K562 (cell line): ENCODE results near the gene JSRP1. TPM values are rescaled to one million over a fixed set of nuclear protein-coding genes. Genes with fewer than 3 reads are reported as not detected.
A peak's percentile ranks its signal among the peaks of the same experiment; 100 is the strongest.

Experiments
- ATAC-seq: fragments of 200-7000 bp; cut with Tn5 transposase; 3 replicates; pipeline ENCODE4 v1.9.1; 2020; ENCODE audit warnings: moderate library complexity
- BruUV-seq: library from RNA; stranded (reverse); fragments of 400-500 nt; replicated peaks from 2 replicates; lab custom pipeline; 2021; lab: Mats Ljungman, UMichigan
- CTCF ChIA-PET: fragments of 300-600 bp; formaldehyde crosslinking; extraction: SDS; loops from one replicate; lab custom pipeline; 2021; ENCODE audit warnings: low intra/inter-chr PET ratio; lab: Yijun Ruan, JAX
- POLR2A ChIA-PET: fragments of 300-600, 350-650 bp; sonication (Branson Sonifier 250); formaldehyde crosslinking; extraction: SDS; loops from one replicate; lab custom pipeline; 2021; ENCODE audit warnings: antibody characterized with exemption, inconsistent platforms; lab: Yijun Ruan, JAX
- DNase-seq, 4 experiments: peaks; one replicate each; pipeline versions ENCODE4 v3.0.0 to v3.0.0-alpha.2; 2011 to 2018; ENCODE audit warnings: low spot score in 3 of 4, mixed read lengths in 3 of 4; ENCODE audit errors: extremely low read depth in 1 of 4
- FAIRE-seq: peaks from 2 replicates; lab custom pipeline; 2011; peaks lifted over from hg19 to GRCh38; lab: Jason Lieb, UNC
- H2AFZ ChIP-seq: 2 replicates; pipeline ENCODE4 v1.6.0; 2011; ENCODE audit warnings: low read depth, low read length, control low read depth, inconsistent platforms
- H3K27ac ChIP-seq: fragments of 200-600 bp; 3 replicates; pipeline ENCODE4 v1.8.0; 2011; ENCODE audit warnings: low read depth, mild to moderate bottlenecking, control low read depth, inconsistent platforms, low read length, moderate library complexity, mixed read lengths; ENCODE audit errors: extremely low read depth
- H3K27me3 ChIP-seq, 2 experiments: fragments of 300-600 bp in 1 of 2; 2 replicates in 1 of 2; 3 replicates in 1 of 2; pipeline versions ENCODE4 v1.6.0 to v1.8.0; 2011; ENCODE audit warnings: inconsistent platforms in 2 of 2, low read length in 2 of 2, mild to moderate bottlenecking in 1 of 2, mixed read lengths in 1 of 2, moderate library complexity in 1 of 2; ENCODE audit not compliant: control insufficient read depth in 2 of 2, insufficient read depth in 2 of 2
- H3K36me3 ChIP-seq: fragments of 300-600 bp; 3 replicates; pipeline ENCODE4 v1.8.0; 2011; ENCODE audit warnings: mild to moderate bottlenecking, low read length, inconsistent platforms; ENCODE audit not compliant: control insufficient read depth, insufficient read depth
- H3K4me1 ChIP-seq, 2 experiments: fragments of 200-600 bp in 1 of 2; replicated peaks in 1 of 2; 2 replicates in 1 of 2; 3 replicates in 1 of 2; pipeline versions ENCODE4 v1.5.1 to v1.8.0; 2011; ENCODE audit warnings: inconsistent platforms in 2 of 2, low read length in 2 of 2, mild to moderate bottlenecking in 1 of 2, mixed read lengths in 1 of 2, moderate library complexity in 1 of 2; ENCODE audit not compliant: control insufficient read depth in 2 of 2, insufficient read depth in 2 of 2
- H3K4me2 ChIP-seq: 2 replicates; pipeline ENCODE4 v1.6.1; 2011; ENCODE audit warnings: low read length, control low read depth, inconsistent platforms, mixed read lengths; ENCODE audit not compliant: insufficient read depth
- H3K4me3 ChIP-seq: fragments of 200-600 bp; sonication (generic), shearing (Covaris generic); 2 replicates; pipeline ENCODE4 v1.5.1; 2016; ENCODE audit warnings: control low read depth, inconsistent platforms
- H3K79me2 ChIP-seq: fragments of 200-600 bp; 3 replicates; pipeline ENCODE4 v1.8.0; 2011; ENCODE audit warnings: low read length, inconsistent platforms; ENCODE audit not compliant: control insufficient read depth, insufficient read depth
- H3K9ac ChIP-seq, 2 experiments: 2 replicates each; pipeline versions ENCODE4 v1.6.0 to v1.6.1; 2011; ENCODE audit warnings: low read depth in 2 of 2, low read length in 2 of 2, control low read depth in 1 of 2, inconsistent platforms in 1 of 2, mild to moderate bottlenecking in 1 of 2, mixed read lengths in 1 of 2; ENCODE audit not compliant: insufficient read depth in 1 of 2
- H3K9me1 ChIP-seq: one replicate; pipeline ENCODE4 v1.6.0; 2011; ENCODE audit warnings: inconsistent platforms, mild to moderate bottlenecking, low read length, moderate library complexity; ENCODE audit not compliant: control insufficient read depth, insufficient read depth
- H3K9me3 ChIP-seq: replicated peaks from 2 replicates; pipeline ENCODE4 v1.5.1; 2011; ENCODE audit warnings: low read depth, low read length, inconsistent platforms; ENCODE audit not compliant: control insufficient read depth, insufficient read depth
- H4K20me1 ChIP-seq: replicated peaks from 2 replicates; pipeline ENCODE4 v1.6.1; 2011; ENCODE audit warnings: low read length, inconsistent platforms, mixed read lengths; ENCODE audit not compliant: control insufficient read depth, insufficient read depth
- BCOR ChIP-seq: fragments of 450-650 bp; IDR thresholded peaks from 2 replicates; pipeline ENCODE4 v1.6.1; 2016
- CBX1 ChIP-seq: sonication (generic); IDR thresholded peaks from 2 replicates; pipeline ENCODE4 v1.6.1; 2016; ENCODE audit warnings: antibody characterized with exemption, low read depth, mild to moderate bottlenecking
- CBX3 ChIP-seq, 2 experiments: IDR thresholded peaks; 1 replicate in 1 of 2; 2 replicates in 1 of 2; pipeline ENCODE4 v1.6.1; 2012; ENCODE audit warnings: inconsistent platforms in 2 of 2, low read length in 2 of 2, borderline replicate concordance in 1 of 2, control low read depth in 1 of 2
- CHD4 ChIP-seq: fragments of 200-600 bp; sonication (generic); IDR thresholded peaks from 3 replicates; pipeline ENCODE4 v1.6.1; 2012; ENCODE audit warnings: low read depth, mild to moderate bottlenecking, mixed read lengths, low read length, inconsistent platforms; ENCODE audit not compliant: insufficient read depth, insufficient replicate concordance, poor library complexity, severe bottlenecking
- KDM1A ChIP-seq, 2 experiments: fragments of 450-650 bp; IDR thresholded peaks; 2 replicates each; pipeline ENCODE4 v1.6.1; 2016; ENCODE audit warnings: mild to moderate bottlenecking in 2 of 2
- PTBP1 ChIP-seq: fragments of 200-400 bp; formaldehyde crosslinking; IDR thresholded peaks from 2 replicates; pipeline ENCODE4 v1.6.1; 2017; ENCODE audit warnings: low read depth, low read length
- RBM25 ChIP-seq: fragments of 200-400 bp; formaldehyde crosslinking; IDR thresholded peaks from 2 replicates; pipeline ENCODE4 v1.6.1; 2018; ENCODE audit warnings: low read length, low read depth, moderate library complexity; ENCODE audit not compliant: severe bottlenecking
- SETDB1 ChIP-seq: IDR thresholded peaks from one replicate; pipeline ENCODE4 v1.6.1; 2012; ENCODE audit warnings: low read length, control low read depth, inconsistent platforms
- SMARCA5 ChIP-seq: fragments of 450-650 bp; IDR thresholded peaks from 2 replicates; pipeline ENCODE4 v1.6.1; 2016
- ZBTB49 ChIP-seq: sonication (generic); formaldehyde crosslinking; IDR thresholded peaks from 2 replicates; pipeline ENCODE4 v1.8.0; 2022; ENCODE audit warnings: missing genetic modification reagents, mild to moderate bottlenecking, borderline replicate concordance
- ZFP36 ChIP-seq: fragments of 150-350 bp; IDR thresholded peaks from 2 replicates; pipeline ENCODE4 v1.6.1; 2018; ENCODE audit warnings: low read length, low read depth; ENCODE audit not compliant: partially characterized antibody
- ZNF551 ChIP-seq: fragments of 250-450 bp; sonication (Bioruptor Pico); IDR thresholded peaks from 2 replicates; pipeline ENCODE4 v1.5.0; 2021; ENCODE audit warnings: mild to moderate bottlenecking, moderate library complexity
- ZNF589 ChIP-seq: fragments of 200-800 bp; sonication (Bioruptor generic); IDR thresholded peaks from 2 replicates; pipeline ENCODE4 v1.6.1; 2016; ENCODE audit warnings: low read depth, missing genetic modification characterization, missing compliant biosample characterization
- WGBS: fragments of 100-300 bp; shearing (Covaris generic); methylation state at CpG from one replicate; pipeline ENCODE4 v1.1.6; 2016; ENCODE audit warnings: low coverage, mixed read lengths; ENCODE audit not compliant: insufficient coverage; ENCODE audit errors: missing lambda C conversion rate; 5-methylcytosine and 5-hydroxymethylcytosine counted together
- in situ Hi-C: fragments of 300-500 bp; cut with MboI; formaldehyde crosslinking; loops from 4 replicates; pipeline ENCODE4 v1.15.0; 2018; ENCODE audit warnings: inconsistent platforms, mixed read lengths
- intact Hi-C: fragments of 100-400 bp; cut with micrococcal nuclease; formaldehyde crosslinking; loops from 2 replicates; pipeline ENCODE4 v1.14.2; 2022
- polyA plus RNA-seq, 8 experiments: library from polyadenylated mRNA; depleted of rRNA in 4 of 8; stranded (reverse) in 5 of 8; unstranded in 3 of 8; fragments of >200 nt; fragmentation: Nextera tagmentation in 2 of 8; fragmentation: Illumina TruSeq in 1 of 8; extraction: Ambion mirVana in 2 of 8; extraction: Trizol in 1 of 8; gene quantifications; 2 replicates each; pipeline versions ENCODE4 v1.2.1 to v1.2.3, GENCODE V29; 2011 to 2014; ENCODE audit warnings: inconsistent platforms in 1 of 8, missing spikeins in 1 of 8
- total RNA-seq, 7 experiments: library from RNA; depleted of rRNA in 6 of 7; stranded (reverse); fragments of >200 nt in 6 of 7; fragmentation: Illumina TruSeq in 2 of 7; extraction: Trizol in 2 of 7; gene quantifications; 2 replicates each; pipeline versions ENCODE4 v1.2.1 to v1.2.3, GENCODE V29; 2011 to 2021; ENCODE audit warnings: low replicate concordance in 1 of 7
- TF ChIP-seq, protein P1 (sequence below), 2 experiments: fragments of 450-650 bp; conservative IDR thresholded peaks; 2 replicates each; pipeline ENCODE4 v1.6.1; 2017; ENCODE audit warnings: mild to moderate bottlenecking in 2 of 2, moderate library complexity in 2 of 2
- TF ChIP-seq, protein P2 (sequence below), 3 experiments: fragments of 200-800 bp in 1 of 3; sonication (Bioruptor generic) in 1 of 3; sonication (generic) in 1 of 3; formaldehyde crosslinking in 1 of 3; IDR thresholded peaks; 2 replicates each; pipeline versions ENCODE4 v1.6.1 to v1.8.0; 2016 to 2022; ENCODE audit warnings: mild to moderate bottlenecking in 2 of 3, missing compliant biosample characterization in 2 of 3, missing genetic modification characterization in 2 of 3, missing genetic modification reagents in 1 of 3

Gene JSRP1
- total and polyA plus RNA-seq, 9 of the 15 experiments (the other 6 are each of a cell fraction or from before 2014, with no cell fraction given) = 0.08 to 1.2 (median 0.51) TPM; not detected in 4

DNA sequence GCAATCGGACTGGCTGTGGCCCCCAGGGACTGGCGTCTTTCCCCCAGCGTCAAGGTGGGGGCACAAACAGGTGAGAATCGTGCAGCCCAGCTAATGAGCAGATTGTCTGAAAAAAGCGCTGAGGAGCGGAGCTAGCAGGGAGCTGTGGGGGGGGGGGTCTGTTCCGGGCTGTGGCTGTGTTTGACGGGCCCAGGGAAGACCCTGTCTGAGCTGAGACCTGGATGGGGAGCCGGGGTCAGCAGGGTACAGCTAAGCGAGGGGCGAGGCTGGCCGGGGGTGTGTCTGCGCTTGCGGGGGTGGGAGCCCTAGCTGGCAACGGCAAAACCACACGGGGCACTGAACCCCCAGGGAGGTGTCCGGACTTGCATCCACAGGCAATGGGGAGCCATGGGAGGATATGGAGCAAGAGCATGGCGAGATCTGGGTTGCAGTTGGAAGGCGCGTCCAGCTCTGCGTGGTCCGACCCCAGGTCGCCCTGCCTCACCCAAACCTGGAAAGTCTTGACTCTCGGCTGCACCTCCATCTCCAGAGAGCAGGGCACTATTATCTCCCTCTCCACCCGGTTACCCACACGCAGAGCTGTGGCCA is 47.1 kb upstream of the JSRP1 start:
- DNase-seq (no peak), FAIRE-seq (no peak), ATAC-seq (no peak)
- H3K9me3 ChIP-seq = no peaks in the 10 kb centered on the region
- intact Hi-C loops (no loop called here), in situ Hi-C loops (no loop called here)
- no peak overlapping the region for H3K4me2 ChIP-seq
- H3K9me1 ChIP-seq = peaks cover 3% of the 10 kb centered on the region
- no TSS peak for BruUV-seq
- no peaks in the 10 kb centered on the region for H3K79me2 ChIP-seq
- H2AFZ ChIP-seq = no peak overlapping the region
- 37% methylated on average over 17 of the region's 26 CpGs for WGBS
- no peaks in the 10 kb centered on the region for H4K20me1 ChIP-seq
- no peak overlapping the region for H3K27ac ChIP-seq
- ChIA-PET POLR2A (interaction anchor here (0.8 kb wide), 1 partner anchor 100 kb away, joined by 4 read pairs; no protein-coding TSS in a partner anchor), CTCF (no interaction called here)
- H3K36me3 ChIP-seq = no peaks in the 10 kb centered on the region
- H3K4me3 ChIP-seq = no peak overlapping the region
- H3K27me3 ChIP-seq = peaks cover 0 to 13% of the 10 kb centered on the region in 2 experiments; a peak in 2 of 5 replicates
- no peak for TF ChIP-seq ZNF551
- peak; percentile 80 for TF ChIP-seq ZFP36
- TF ChIP-seq SMARCA5 = peak; percentile 36; the same call in 1 of the 2 replicates
- 0 out of 2 replicates have a peak, but pooled peaks have one; percentile 25 for TF ChIP-seq CBX1
- TF ChIP-seq CHD4 = peak; percentile 20
- TF ChIP-seq KDM1A (IDR thresholded peaks at IDR 0.05) = peak; percentile 46 to 63; a peak in 3 of 4 replicates
- TF ChIP-seq SETDB1 = no peak
- TF ChIP-seq BCOR = peak; percentile 81
- TF ChIP-seq, protein P1, sequence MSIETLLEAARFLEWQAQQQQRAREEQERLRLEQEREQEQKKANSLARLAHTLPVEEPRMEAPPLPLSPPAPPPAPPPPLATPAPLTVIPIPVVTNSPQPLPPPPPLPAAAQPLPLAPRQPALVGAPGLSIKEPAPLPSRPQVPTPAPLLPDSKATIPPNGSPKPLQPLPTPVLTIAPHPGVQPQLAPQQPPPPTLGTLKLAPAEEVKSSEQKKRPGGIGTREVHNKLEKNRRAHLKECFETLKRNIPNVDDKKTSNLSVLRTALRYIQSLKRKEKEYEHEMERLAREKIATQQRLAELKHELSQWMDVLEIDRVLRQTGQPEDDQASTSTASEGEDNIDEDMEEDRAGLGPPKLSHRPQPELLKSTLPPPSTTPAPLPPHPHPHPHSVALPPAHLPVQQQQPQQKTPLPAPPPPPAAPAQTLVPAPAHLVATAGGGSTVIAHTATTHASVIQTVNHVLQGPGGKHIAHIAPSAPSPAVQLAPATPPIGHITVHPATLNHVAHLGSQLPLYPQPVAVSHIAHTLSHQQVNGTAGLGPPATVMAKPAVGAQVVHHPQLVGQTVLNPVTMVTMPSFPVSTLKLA (conservative IDR thresholded peaks at IDR 0.05) = no peak
- TF ChIP-seq ZBTB49 (CRISPR knock-in tag) = no peak
- TF ChIP-seq, protein P2, sequence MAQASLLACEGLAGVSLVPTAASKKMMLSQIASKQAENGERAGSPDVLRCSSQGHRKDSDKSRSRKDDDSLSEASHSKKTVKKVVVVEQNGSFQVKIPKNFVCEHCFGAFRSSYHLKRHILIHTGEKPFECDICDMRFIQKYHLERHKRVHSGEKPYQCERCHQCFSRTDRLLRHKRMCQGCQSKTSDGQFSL (CRISPR knock-in tag; IDR thresholded peaks at IDR 0.05) = 0 out of 2 replicates have a peak, but pooled peaks have one; percentile 35
- TF ChIP-seq, protein P2 (tag; IDR thresholded peaks at IDR 0.05) = no peak
- TF ChIP-seq PTBP1 = peak; percentile 89; the same call in 1 of the 2 replicates
- peak; percentile 92 for TF ChIP-seq RBM25
- TF ChIP-seq CBX3 (IDR thresholded peaks at IDR 0.05; ENCODE audit: borderline replicate concordance in 1 of 2, low read length in 2 of 2) = 0 out of 3 replicates have a peak, but pooled peaks of 1 of the 2 experiments have one; percentile 15
- no peak for TF ChIP-seq ZNF589
- 0 out of 4 replicates have a peak overlapping the region, but pooled peaks of 1 of the 2 experiments have one; percentile 36 for H3K9ac ChIP-seq
- H3K4me1 ChIP-seq = peaks cover 7 to 53% of the 10 kb centered on the region in 2 experiments; a peak in 4 of 5 replicates
